Kidney tubule cell (primary cell): ENCODE data around the gene KRTAP2-2.
"Not testable (repeated sequence)": the region's sequence is repeated elsewhere in the genome, so short reads cannot be mapped to it uniquely, and the experiment has no call there.

Experiments used
- DNase-seq: peaks from one replicate; pipeline ENCODE4 v3.0.0-alpha.2; 2018; ENCODE audit warnings: low spot score

The KRTAP2-2 gene, protein sequence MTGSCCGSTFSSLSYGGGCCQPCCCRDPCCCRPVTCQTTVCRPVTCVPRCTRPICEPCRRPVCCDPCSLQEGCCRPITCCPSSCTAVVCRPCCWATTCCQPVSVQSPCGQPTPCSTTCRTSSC

DNA sequence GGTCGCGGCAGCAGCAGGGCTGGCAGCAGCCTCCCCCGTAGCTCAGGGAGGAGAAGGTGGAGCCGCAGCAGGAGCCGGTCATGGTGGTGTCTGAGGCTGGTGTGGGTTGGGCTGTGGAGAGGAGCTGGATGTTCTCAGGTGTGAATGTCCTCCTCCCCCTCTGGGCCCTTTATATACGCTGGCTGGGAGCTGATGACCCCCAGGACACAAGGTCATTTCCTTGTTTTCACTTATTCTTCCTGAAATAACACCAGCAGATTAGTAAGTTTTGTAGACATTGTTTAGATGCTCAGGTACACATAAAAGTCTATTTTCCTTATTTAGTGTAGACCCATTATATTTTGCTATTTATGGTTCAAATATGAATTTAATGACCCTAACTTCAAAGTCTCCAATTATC is at the start of gene KRTAP2-2:
Gene KRTAP2-2 (minus strand): TSS at position 101 of the 400 bp plus-strand sequence. CDS start 19 bp downstream, at position 82.
- not testable (repeated sequence) for DNase-seq

DNA sequence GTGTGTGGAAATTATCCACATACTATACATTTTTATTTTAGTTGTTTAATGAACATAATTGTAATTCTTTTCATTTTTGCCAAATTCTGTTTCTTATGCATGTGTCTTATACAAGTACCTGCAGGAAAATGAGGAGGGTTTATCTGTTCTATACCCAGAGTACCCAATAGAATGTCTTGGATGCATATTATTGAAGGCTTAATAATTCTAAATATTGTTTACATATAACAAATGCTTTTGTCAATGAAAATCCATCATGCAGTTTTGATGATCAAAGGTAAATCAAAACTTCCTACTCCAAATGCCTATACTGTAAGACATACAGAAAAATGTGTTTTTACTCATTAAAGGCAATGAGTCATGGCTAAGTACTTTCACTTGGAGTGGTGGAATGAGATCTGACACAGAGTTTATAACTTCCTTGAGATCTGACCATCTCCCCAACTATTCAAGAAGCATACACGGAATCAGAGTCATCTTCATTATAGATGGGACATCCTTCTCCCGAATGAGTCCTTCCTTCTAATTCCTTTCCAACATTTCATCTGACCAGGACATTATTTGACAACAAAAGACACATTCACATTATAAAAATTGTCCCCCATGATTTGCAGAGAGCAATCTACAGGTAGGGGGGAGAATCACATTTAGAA is 49.5 kb upstream of the KRTAP2-2 start:
- peak; percentile 79 for DNase-seq

DNA sequence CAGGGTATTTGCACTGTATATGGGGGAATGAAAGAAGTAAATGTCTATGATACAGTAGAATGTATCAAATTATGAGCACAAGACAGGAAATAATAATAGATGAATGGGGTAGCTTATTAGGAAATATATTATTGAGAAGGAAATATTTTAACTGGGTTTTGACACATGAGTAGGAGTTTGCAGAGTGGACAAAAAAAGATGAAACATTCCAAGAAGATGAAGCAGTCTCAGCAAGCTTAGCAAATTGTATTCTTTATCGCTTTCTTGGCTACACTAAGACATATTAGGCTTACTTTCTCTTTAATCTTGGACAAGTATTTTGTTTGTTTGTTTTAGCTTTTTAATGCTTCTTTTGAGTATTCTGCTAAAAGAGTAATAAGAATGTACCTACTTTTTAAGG is 48.9 kb upstream of the KRTAP2-2 start:
- no peak for DNase-seq

DNA sequence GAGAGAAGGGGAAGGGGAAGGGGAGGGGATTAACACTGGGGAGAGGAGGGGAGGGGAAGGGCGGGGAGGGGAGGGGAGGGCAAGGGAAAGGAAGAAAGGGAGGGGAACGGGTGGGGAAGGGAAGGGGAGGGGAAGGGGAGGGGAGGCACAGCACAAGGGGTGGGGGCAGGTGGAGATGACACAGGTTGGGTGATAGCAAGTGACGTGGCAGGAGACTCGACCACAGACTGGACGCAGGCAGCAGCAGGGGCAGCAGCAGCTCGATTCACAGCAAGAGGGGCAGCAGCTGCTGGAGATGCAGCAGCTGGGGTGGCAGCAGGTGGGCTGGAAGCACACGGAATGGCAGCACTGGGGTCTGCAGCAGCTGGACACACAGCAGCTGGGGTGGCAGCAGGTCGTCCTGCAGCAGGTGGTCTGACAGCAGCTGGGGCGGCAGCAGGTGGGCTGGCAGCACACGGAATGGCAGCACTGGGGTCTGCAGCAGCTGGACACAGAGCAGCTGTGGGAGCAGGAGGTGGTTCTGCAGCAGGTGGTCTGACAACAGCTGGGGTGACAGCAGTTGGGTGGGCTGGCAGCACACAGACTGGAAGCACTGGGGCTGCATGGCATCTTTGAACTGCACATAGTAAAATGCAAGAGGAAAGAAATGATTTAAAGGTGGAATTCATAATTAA is 46.7 kb upstream of the KRTAP2-2 start, which contains the start of gene KRTAP4-16:
Gene KRTAP4-16 (minus strand): TSS at position 624 of the 674 bp plus-strand sequence. CDS start 0 bp downstream, at position 624.
- DNase-seq: no peak

DNA sequence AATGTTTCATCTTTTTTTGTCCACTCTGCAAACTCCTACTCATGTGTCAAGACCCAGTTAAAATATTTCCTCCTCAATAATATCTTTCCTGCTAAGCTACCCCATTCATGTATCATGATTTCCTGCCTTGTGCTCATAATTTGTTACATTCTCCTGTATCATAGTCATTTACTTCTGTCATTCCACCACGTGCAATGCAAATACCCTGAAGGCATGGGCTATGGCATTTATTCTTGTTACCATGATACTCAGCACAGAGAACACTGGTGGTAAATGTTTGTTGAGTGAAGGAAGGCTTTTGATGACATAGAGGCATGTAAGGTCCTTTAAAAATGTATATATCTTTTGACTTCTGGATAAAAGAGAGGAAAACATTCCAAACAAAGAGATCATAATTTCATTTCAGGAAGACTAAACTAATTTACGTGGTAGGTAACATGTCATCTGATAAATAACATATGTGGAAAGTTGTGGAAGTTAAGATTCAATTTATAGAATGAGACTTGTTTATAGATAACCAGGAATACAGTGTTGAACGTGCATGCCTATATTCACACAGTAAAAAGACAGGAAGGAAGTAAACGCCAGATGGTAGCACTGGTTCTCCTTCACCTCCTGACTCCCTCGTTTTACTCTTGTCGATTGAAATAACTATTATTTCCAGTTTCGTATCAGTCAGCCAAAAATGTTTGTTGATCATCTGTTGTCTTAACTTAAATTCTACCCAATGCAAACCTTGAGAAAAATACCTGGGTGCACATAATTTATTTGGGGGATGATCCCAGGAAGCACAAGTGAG is 44.9 kb upstream of the KRTAP2-2 start:
- DNase-seq: peak; percentile 84

DNA sequence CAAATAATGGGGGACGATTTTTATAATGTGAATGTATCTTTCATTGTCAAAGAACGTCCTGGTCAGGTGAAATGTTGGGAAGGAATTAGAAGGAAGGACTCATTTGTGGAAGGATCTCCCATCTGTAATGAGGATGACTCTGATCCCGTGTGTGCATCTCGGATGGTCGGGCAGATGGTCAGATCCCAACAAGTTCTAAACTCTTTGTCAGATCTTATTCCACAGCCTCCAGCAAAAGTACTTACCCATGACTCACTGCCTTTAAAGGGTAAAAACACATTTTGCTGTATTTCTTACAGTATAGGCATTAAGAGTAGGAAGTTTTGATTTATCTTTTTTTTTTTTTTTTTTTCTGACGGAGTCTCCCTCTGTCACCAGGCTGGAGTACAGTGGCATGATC is 43.5 kb upstream of the KRTAP2-2 start:
- peak; percentile 14 for DNase-seq

DNA sequence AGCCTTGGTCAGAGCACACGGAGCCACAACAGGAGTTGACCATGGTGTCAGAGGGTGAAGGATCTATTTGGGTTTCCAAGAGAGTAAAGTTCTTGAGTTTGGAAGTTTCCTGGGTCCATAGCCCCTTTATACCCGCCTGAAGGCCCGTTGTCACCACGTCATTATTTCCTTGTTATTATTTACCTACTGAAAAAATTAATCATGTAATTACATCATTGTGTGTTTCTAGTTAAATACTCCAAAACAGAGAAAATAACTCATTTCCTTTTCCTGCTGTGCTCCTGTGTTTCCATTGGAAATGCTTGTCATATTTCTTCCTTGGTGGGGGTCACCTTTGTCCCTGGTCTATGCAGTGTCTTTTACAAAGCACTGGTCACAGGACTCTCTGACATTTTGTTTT is 43.0 kb upstream of the KRTAP2-2 start, which contains the start of gene KRTAP4-8:
Gene KRTAP4-8 (minus strand): TSS at position 101 of the 400 bp plus-strand sequence. CDS start 58 bp downstream, at position 43.
- no peak for DNase-seq

DNA sequence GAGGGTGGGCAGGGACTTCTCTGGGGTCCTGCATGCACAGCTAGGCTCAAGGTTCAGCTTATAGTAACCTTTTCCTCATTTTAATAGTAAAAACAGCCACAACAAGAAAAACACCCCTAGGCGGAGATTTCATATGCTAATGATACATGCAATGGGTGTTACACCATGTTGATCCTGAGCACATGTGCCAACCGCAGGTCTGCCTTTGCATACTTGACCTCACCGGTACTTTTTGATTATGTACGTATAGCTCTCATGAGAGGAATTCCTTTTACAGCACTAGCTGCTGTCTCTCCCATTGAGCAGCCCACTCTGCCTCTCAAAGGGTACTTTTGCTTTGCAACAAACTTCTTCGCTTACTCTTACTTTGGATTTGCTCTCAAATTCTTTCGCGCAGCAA is 41.0 kb upstream of the KRTAP2-2 start:
- no peak for DNase-seq

DNA sequence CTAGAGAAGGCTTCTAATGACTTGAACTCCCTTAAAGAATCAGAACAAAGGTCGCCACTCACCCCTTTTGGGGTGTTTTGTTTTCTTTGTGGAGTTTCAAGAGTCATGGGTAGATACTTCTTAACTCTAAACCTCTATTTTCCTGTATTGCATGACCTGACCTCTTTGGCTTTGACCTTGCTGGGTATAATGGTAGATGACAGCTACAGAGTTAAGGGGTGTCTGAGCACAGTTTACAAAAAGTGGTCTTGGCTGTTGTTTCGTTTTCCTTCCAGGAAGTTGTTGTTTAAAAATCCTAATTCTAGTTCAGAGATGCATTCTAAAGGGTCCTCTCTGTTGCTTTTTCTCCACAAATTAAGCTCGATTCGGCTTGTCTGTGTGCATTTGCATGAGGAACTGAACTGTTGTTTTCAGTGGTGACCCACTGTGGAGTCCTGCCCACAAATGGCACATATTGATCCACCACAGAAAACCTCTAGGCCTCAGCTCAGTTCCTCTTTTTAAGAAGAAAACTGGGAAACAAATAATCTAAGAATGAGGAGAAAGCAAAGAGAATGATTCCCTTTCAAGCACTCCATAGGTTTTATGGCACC is 33.8 kb upstream of the KRTAP2-2 start:
- DNase-seq: not testable (repeated sequence)

DNA sequence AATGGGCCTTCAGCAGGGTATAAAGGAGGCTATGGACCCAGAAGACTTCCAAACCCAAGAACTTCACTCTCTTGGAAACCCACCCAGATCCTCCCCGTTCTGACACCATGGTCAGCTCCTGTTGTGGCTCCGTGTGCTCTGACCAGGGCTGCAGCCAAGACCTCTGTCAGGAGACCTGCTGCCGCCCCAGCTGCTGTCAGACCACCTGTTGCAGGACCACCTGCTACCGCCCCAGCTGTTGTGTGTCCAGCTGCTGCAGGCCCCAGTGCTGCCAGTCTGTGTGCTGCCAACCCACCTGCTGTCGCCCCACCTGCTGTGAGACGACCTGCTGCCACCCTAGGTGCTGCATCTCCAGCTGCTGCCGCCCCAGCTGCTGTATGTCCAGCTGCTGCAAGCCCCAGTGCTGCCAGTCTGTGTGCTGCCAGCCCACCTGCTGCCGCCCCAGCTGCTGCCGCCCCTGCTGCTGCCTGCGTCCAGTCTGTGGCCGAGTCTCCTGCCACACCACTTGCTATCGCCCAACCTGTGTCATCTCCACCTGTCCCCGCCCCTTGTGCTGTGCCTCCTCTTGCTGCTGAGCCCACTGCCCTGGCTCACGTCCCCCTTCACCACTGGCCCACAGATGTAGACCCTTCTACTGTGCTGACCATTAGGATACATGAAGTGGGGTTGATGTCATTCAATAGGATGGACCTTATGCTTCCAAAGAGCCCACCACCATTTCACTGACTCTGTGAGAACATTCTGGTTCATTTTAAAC is 29.2 kb upstream of the KRTAP2-2 start, which contains the start of gene KRTAP4-7:
Gene KRTAP4-7 (plus strand): TSS at position 51 of the 757 bp plus-strand sequence. CDS start 57 bp downstream, at position 108.
- not testable (repeated sequence) for DNase-seq

DNA sequence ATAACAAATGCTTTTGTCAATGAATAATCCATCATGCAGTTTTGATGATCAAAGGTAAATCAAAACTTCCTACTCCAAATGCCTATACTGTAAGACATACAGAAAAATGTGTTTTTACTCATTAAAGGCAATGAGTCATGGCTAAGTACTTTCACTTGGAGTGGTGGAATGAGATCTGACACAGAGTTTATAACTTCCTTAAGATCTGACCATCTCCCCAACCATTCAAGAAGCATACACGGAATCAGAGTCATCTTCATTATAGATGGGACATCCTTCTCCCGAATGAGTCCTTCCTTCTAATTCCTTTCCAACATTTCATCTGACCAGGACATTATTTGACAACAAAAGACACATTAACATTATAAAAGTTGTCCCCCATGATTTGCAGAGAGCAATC is 28.4 kb upstream of the KRTAP2-2 start:
- DNase-seq: peak; percentile 81

DNA sequence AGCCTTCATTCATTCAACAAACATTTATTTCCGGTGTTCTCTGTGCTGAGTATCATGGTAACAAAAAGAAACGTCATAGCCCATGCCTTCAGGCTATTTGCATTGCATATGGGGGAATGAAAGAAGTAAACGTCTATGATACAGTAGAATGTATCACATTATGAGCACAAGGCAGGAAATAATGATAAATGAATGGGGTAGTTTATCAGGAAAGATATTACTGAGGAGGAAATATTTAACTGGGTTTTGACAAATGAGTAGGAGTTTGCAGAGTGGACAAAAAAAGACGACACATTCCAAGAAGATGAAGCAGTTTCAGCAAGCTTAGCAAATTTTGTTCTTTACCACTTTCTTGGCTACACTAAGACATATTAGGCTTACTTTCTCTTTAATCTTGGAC is 27.6 kb upstream of the KRTAP2-2 start:
- DNase-seq: peak; percentile 47

DNA sequence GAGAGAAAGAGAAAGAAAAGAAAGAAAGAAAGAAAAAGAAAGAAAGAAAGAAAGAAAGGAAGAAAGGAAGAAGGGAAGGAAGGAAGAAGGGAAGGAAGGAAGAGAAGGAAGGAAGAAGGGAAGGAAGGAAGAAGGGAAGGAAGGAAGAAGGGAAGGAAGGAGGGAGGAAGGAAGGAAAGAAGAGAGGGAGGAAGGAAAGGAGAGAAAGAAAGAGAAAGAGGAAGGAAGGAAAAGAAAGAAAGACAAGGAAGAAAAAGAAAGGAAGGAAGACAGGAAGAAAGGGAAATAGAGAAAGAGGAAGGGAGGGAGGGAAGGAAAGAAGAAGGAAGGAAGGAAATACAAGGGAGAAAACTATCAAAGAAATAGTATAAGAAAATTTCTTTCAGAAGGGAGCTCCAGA is 21.8 kb upstream of the KRTAP2-2 start:
- DNase-seq: no peak

DNA sequence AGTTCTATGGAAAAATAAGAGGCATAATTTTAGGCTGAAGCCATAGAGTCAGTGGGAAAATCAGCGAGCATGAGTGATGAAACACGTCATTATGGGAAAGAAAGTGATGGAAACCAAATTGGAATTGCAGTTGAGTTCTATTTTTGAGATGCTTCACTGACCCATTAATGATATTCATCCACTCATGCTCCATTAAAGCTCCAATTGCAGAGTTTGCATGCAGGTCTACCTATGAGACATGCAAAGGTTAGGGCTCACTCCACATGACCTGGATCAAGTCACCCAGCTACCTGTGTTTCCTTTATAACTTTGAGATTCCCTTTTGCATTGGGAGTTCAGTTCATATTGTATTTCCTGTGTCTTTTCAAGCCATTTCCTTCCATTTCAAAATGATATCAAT is 18.6 kb upstream of the KRTAP2-2 start:
- peak; percentile 51 for DNase-seq

DNA sequence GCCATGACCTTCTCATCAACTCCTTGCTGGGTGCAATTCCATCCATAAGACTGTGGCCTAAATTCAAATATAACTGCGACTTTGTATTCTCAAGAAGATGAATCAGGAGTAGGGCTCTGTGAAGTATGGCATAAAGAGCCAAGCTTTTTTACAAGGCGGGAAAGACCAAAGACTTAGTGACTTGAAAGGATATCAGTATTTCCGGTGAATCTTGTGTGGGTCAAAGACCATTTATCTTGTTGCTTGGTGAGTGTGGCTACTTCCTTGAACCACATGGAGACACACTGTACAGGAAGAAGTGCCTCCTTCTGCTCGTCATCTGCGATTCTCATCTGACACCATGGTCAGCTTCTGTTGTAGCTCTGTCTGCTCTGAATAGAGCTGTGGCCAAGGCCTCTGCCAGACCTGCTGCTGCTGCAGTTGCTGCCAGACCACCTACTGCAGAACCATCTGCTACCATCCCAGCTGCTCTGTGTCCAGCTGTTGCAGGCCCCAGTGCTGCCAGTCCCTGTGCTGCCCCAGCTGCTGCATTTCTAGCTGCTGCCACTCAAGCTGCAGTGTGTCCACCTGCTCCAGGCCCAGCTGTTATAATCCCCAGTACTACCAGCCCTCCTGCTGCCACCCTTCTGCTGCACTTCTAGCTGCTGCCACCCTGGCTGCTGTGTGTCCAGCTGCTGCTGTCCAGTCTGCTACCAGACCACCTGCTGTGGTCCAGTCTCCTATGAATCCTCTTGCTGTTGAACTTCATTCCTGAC is 16.8 kb upstream of the KRTAP2-2 start:
- DNase-seq: no peak

DNA sequence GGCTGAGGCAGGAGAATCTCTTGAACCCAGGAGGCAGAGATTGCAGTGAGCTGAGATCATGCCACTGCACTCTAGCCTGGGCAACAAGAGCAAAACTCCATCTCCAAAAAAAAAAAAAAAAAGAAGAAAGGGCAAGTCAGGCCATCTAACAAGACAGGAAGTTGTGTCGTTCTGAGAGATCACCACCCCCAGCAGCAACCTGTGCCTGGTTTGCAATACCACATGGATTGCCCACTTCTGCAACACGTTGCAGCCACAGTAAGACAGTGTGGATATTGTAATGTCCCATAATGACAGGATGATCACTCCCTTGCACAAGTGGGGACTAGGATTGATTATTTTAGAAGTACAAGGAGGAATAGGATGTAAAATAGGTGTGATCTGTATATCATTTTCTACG is 14.0 kb upstream of the KRTAP2-2 start:
- DNase-seq: no peak

DNA sequence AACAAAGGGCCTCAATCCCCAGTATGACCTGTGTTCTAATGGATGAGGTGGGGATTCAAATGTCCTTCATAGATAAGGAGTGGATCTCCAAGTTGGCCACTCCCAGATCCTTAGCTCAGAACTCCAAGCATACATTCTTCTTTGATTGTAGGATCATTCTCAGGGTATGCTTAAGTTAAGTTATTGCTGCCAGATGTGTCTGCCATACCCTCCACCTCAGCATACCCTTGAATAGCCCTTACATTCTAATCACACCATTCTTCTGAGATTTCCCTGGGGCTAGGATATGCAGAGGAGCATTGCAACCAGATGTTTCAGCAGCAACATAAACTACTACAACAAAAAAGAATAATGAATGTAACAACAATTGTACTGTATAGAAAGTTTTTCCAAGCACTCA is 12.3 kb upstream of the KRTAP2-2 start:
- no peak for DNase-seq

DNA sequence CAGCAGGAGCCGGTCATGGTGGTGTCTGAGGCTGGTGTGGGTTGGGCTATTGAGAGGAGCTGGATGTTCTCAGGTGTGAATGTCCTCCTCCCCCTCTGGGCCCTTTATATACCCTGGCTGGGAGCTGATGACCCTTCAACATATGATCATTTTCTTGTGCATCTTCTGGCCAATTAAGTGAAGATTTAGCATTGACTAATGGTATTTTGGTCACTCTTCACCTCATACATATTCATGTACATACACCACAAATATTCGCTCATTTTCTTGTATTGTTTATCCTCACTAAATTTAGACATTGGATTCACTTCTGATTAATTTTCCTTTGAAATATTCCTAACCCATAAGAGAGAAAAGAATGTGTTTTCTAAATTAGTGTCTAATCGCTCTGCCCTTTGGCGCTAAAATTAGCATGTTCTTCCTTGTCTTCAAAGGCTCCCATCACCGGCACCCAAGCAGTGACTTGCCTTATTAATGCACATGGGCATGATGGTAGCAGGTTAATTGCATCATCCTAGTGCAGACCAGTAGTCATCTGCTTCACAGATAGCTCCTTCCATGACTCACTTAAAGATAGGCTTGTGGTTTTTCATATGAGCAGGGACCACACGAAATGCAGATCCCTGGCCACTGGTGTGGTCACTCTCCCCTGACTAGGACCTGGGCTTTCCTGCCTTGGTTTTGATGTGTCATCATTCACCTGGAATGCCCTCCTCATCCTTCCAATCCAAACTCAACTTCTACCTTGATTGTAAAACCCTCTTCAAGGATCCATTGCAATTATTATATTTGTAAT is 11.0 kb upstream of the KRTAP2-2 start, which contains the start of gene KRTAP2-4:
Gene KRTAP2-4 (minus strand): TSS at position 51 of the 796 bp plus-strand sequence. CDS start 34 bp downstream, at position 17.
- DNase-seq: peak; percentile 99

DNA sequence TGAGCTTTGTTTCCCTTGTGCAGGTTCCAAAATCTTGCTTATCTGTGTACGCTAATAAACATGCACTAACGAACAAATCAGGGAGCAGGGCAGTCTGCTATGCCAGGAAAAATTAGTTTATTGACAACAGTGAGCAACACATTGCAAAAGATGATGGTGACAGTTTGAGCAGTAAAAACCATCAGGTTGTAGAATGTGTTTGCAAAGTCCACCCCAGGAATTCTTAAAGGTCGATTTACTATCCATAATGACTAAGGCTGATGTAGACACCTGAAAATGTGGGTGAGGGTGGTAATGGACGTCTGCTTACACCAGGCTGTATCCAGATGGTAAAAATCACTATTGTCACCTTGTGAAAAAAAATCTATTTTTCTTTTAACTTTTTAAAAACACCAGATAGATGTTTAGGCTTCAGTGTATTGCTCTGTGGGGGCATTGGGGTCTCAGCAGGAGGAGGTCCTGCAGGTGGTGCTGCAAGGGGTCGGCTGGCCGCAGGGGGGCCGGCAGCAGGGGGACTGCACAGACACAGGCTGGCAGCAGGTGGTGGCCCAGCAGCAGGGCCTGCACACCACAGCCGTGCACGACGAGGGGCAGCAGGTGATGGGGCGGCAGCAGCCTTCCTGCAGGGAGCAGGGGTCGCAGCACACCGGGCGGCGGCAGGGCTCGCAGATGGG is 10.1 kb upstream of the KRTAP2-2 start:
- peak; percentile 56 for DNase-seq
